Breast epithelium (tissue), 4 donors: ENCODE measurements around the gene TADA2A. TPM values are rescaled to one million over a fixed set of nuclear protein-coding genes. Genes with fewer than 3 reads are reported as not detected.

Experiments used
- DNase-seq, 2 donors: peaks; one replicate each; pipeline ENCODE4 v3.0.0-alpha.2; 2019; ENCODE audit warnings: low spot score in 2 of 2
- H3K27ac ChIP-seq, 2 donors: fragments of 200-600 bp; sonication (generic) in 1 of 2; one replicate each; pipeline ENCODE4 v1.5.1; 2016 to 2019; ENCODE audit warnings: mild to moderate bottlenecking in 1 of 2
- H3K27me3 ChIP-seq, 2 donors: fragments of 200-600 bp; sonication (generic) in 1 of 2; one replicate each; pipeline versions ENCODE4 v1.5.1 to v1.6.0; 2017 to 2019; ENCODE audit warnings: control low read depth in 1 of 2, mild to moderate bottlenecking in 1 of 2
- H3K36me3 ChIP-seq: fragments of 200-600 bp; one replicate; pipeline ENCODE4 v1.5.1; 2019
- H3K4me1 ChIP-seq, 2 donors: fragments of 200-600 bp; sonication (generic); one replicate each; pipeline ENCODE4 v1.5.1; 2016 to 2019; ENCODE audit warnings: control low read depth in 1 of 2
- H3K4me3 ChIP-seq, 3 donors: fragments of 200-600 bp; sonication (generic); 1 replicate in 2 of 3; 2 replicates in 1 of 3; pipeline ENCODE4 v1.5.1; 2016 to 2019; ENCODE audit warnings: mild to moderate bottlenecking in 3 of 3, moderate library complexity in 2 of 3
- H3K9me3 ChIP-seq, 2 donors: fragments of 200-600 bp; sonication (generic) in 1 of 2; one replicate each; pipeline ENCODE4 v1.5.1; 2016 to 2019; ENCODE audit warnings: control low read depth in 1 of 2
- POLR2A ChIP-seq: fragments of 450-650 bp; IDR thresholded peaks from one replicate; pipeline ENCODE4 v1.6.1; 2016; ENCODE audit warnings: antibody characterized with exemption, mild to moderate bottlenecking, moderate library complexity
- POLR2AphosphoS5 ChIP-seq, 3 donors: sonication (generic); formaldehyde crosslinking; IDR thresholded peaks; one replicate each; pipeline ENCODE4 v1.6.1; 2017; ENCODE audit warnings: antibody characterized with exemption in 3 of 3
- intact Hi-C: fragments of 100-400 bp; cut with DNase I; formaldehyde crosslinking; loops from one replicate; pipeline ENCODE4 v1.15.1; 2023; ENCODE audit warnings: low total_unique reads
- total RNA-seq, 3 donors: library from RNA; depleted of rRNA; stranded (reverse); fragments of >200 nt; gene quantifications; one replicate each; pipeline ENCODE4 v1.1.0, GENCODE V29; 2016
- TF ChIP-seq, protein P1 (sequence below), 3 donors: fragments of 450-650 bp; IDR thresholded peaks; one replicate each; pipeline ENCODE4 v1.5.1; 2016 to 2017; ENCODE audit warnings: antibody characterized with exemption in 3 of 3, mild to moderate bottlenecking in 3 of 3, moderate library complexity in 3 of 3

The TADA2A gene
- total RNA-seq, 3 donors from 2014 or later, result 14.7 to 36.1 (median 26.3) TPM

DNA sequence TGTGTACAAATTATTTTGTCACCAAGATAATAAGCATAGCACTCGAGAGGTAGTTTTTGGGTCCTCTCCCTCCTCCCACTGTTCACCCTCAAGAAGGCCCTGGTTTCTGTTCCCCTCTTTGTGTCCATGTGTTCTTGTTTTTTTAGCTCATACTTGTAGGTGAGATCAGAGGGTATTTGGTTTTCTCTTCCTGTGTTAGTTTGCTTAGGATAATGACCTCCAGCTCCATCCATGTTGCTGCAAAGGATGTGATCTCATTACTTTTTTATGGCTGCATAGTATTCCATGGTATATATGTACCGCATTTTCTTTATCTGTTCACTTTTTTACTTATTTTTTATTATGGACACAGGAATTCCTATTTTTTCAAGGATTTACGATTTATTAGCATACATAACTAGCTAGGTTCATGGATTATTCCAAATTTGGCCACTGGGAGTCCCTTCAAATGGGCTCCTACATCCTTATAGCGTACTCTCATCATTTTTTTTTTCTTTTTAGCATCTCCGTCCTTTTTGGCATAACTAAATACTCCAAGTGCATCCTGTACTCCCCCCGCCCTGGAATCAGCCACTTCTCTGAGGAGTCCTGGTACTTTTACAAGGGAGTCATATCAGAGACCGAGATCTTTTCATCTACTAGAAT is 7.3 kb downstream of the TADA2A start:
- H3K27ac ChIP-seq, result no peak overlapping the region
- TF ChIP-seq POLR2A, result no peak
- TF ChIP-seq, protein P1, sequence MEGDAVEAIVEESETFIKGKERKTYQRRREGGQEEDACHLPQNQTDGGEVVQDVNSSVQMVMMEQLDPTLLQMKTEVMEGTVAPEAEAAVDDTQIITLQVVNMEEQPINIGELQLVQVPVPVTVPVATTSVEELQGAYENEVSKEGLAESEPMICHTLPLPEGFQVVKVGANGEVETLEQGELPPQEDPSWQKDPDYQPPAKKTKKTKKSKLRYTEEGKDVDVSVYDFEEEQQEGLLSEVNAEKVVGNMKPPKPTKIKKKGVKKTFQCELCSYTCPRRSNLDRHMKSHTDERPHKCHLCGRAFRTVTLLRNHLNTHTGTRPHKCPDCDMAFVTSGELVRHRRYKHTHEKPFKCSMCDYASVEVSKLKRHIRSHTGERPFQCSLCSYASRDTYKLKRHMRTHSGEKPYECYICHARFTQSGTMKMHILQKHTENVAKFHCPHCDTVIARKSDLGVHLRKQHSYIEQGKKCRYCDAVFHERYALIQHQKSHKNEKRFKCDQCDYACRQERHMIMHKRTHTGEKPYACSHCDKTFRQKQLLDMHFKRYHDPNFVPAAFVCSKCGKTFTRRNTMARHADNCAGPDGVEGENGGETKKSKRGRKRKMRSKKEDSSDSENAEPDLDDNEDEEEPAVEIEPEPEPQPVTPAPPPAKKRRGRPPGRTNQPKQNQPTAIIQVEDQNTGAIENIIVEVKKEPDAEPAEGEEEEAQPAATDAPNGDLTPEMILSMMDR (IDR thresholded peaks at IDR 0.05), result no peak
- TF ChIP-seq POLR2AphosphoS5 (IDR thresholded peaks at IDR 0.05), result no peak
- H3K27me3 ChIP-seq, result no peaks in the 10 kb centered on the region
- H3K9me3 ChIP-seq, result no peaks in the 10 kb centered on the region
- intact Hi-C loops, result loop anchor here (5.0 kb wide), 1 partner anchor 73 kb away; the partner anchor contains the start of gene DUSP14
- no peak overlapping the region for H3K4me3 ChIP-seq
- no peak for DNase-seq
- no peaks in the 10 kb centered on the region for H3K36me3 ChIP-seq
- H3K4me1 ChIP-seq, result no peaks in the 10 kb centered on the region

DNA sequence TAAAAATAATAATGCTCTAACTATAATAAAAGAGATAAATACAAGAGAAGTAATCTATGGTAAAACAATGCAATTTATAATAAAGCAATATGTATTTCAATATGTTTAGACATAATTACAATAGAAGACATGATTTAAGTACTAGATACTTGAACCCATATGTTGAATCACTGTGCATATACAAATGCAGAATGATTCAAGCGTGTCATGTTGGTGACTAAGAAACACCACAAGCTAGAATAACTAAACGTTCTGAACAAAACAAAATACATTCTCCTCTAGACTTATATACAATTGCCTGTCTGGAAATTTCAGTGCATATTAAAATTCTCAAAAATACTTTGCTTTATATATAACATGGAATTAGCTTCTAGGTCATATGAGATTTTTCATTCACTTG is 11.2 kb downstream of the TADA2A start:
- H3K4me3 ChIP-seq, result no peak overlapping the region
- no peaks in the 10 kb centered on the region for H3K36me3 ChIP-seq
- H3K27me3 ChIP-seq, result no peaks in the 10 kb centered on the region
- no peak for DNase-seq
- no peak overlapping the region for H3K27ac ChIP-seq
- H3K9me3 ChIP-seq, result no peaks in the 10 kb centered on the region
- intact Hi-C loops, result no loop called here
- TF ChIP-seq, protein P1 (IDR thresholded peaks at IDR 0.05), result no peak
- TF ChIP-seq POLR2A (no peak), POLR2AphosphoS5 (IDR thresholded peaks at IDR 0.05) (no peak)
- H3K4me1 ChIP-seq, result no peaks in the 10 kb centered on the region

DNA sequence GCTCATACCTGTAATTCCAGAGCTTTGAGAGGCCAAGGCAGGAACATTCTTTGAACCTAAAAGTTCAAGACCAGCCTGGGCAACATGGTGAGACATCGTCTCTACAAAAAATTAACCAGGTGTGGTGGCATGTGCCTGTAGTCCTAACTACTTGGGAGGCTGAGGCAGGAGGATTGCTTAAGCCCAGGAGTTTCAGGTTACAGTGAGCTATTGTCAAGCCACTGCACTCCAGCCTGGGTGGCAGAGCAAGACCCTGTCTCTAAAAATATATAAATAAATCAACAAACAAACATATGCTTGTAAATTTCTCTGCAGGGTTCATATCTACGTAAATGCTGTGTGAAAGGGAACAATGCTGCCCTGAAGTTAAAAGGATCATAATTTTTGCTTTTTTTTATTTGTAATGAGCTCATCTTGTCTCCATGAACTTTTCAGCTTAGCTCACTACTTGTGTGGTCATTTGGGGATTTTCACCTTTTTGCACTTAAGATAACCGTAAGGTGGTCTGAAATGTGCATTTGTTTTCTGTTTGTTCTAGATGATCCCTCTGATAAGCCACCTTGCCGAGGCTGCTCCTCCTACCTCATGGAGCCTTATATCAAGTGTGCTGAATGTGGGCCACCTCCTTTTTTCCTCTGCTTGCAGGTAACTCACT is 16.4 kb downstream of the TADA2A start:
- DNase-seq, result no peak
- H3K4me3 ChIP-seq, result no peak overlapping the region
- no peaks in the 10 kb centered on the region for H3K9me3 ChIP-seq
- no peaks in the 10 kb centered on the region for H3K36me3 ChIP-seq
- no peaks in the 10 kb centered on the region for H3K4me1 ChIP-seq
- intact Hi-C loops, result no loop called here
- no peaks in the 10 kb centered on the region for H3K27me3 ChIP-seq
- no peak overlapping the region for H3K27ac ChIP-seq
- TF ChIP-seq POLR2A (no peak), POLR2AphosphoS5 (IDR thresholded peaks at IDR 0.05) (no peak)
- TF ChIP-seq, protein P1 (IDR thresholded peaks at IDR 0.05), result no peak

DNA sequence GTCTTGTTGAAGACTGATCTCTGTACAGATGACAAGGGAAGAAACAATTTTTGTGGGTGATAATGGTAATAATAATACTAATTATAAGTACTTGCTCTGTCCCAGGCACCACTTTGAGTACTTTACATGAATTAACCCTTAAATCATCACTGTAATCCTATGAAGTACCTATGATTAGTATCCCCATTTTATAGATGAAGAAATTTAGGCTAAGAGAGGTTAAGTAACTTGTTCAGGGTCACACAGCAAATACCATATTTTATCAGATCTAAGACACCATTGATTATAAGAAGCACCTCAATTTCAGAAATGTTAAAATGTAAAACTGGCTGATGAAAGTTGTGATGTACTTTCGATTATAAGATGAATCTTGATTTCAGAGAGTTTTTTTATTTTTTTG is 18.6 kb downstream of the TADA2A start:
- H3K4me1 ChIP-seq, result no peaks in the 10 kb centered on the region
- no peaks in the 10 kb centered on the region for H3K36me3 ChIP-seq
- H3K9me3 ChIP-seq, result no peaks in the 10 kb centered on the region
- no peak overlapping the region for H3K27ac ChIP-seq
- no peak for DNase-seq
- no peaks in the 10 kb centered on the region for H3K27me3 ChIP-seq
- no peak overlapping the region for H3K4me3 ChIP-seq
- intact Hi-C loops, result no loop called here
- TF ChIP-seq, protein P1 (IDR thresholded peaks at IDR 0.05), result no peak
- TF ChIP-seq POLR2AphosphoS5 (IDR thresholded peaks at IDR 0.05) (no peak), POLR2A (no peak)

DNA sequence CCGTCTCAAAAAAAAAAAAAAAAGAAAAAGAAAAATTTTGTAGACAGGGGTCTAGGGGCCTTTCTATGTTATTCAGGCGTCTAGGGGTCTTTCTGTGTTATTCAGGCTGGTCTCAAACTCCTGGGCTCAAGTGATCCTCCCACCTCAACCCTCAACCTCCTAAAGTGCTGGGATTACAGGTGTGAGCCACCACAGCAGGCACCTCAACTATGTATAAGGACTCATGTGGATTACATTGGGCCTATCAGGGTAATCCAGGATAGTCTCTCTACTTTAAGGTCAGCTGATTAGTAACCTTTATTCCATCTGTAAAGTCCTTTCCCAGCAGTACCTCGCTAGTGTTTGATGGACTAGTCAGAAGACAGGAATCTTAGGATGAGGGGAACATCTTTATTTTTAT is 22.4 kb downstream of the TADA2A start:
- no peak for TF ChIP-seq POLR2A
- TF ChIP-seq POLR2AphosphoS5 (IDR thresholded peaks at IDR 0.05), result no peak
- TF ChIP-seq, protein P1 (IDR thresholded peaks at IDR 0.05), result no peak
- intact Hi-C loops, result no loop called here
- Histone ChIP-seq H3K27me3 (no peaks in the 10 kb centered on the region), H3K4me1 (no peaks in the 10 kb centered on the region), H3K27ac (no peak overlapping the region), H3K4me3 (no peak overlapping the region), H3K9me3 (no peaks in the 10 kb centered on the region), H3K36me3 (no peaks in the 10 kb centered on the region)
- DNase-seq, result no peak
